ENCODE measurements around the gene MRPL12. TPM values are rescaled to one million over a fixed set of nuclear protein-coding genes. Genes with fewer than 3 reads are reported as not detected.

Gene MRPL12
- total and polyA plus RNA-seq, 2 donors (not counting 1 experiment from before 2014, with no cell fraction given): 11.2 to 46.8 TPM

DNA sequence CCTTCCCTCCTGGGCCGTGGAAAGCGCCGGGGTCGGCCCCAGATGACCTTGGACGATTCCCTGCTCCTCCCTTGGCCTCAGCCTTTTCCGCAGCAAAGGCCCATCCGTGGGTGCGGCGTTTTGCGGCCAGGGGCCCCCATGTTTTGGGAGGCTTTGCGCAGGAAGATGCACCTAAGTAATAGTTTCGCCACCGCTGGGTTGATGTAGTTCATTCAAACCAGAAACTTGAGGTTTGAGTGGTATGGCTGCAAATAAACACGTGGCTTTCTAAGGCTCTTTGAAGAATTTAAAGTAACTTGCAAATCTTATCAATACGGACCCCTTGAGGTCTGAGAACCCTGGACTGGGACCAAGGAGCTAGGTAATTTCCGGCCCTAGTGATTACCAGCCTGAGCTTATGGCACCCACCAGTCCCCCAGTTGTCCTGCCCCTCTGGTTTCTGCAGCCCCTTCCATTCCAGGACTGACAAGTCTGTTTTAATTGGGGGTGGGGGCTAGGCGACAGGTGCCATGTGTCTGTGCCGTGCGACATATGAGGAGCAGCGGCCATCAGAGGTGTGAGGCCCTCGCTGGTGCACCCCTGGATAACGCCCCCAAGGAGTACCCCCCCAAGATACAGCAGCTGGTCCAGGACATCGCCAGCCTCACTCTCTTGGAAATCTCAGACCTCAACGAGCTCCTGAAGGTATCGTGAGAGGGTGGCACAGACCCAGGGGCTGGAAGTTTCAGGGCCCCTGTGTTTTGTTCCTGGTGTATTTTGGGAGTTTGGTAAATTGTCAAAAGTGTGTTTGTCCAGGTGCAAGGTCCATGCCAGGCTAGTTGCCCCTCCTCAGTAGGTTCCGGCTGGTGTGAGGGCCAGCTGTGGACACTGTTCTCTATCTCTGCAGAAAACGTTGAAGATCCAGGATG lies 834 bp downstream of the MRPL12 start:
- peak overlapping the region; percentile 96 for H3K9ac ChIP-seq (ENCODE audit: insufficient read depth, low read length)
- H3K9me3 ChIP-seq (ENCODE audit: control insufficient read depth, insufficient read depth, low read depth, low read length): no peaks in the 10 kb centered on the region
- H3K36me3 ChIP-seq (ENCODE audit: control insufficient read depth, insufficient read depth, low read length): peaks cover 35% of the 10 kb centered on the region
- peaks cover 45% of the 10 kb centered on the region for H3K79me2 ChIP-seq (ENCODE audit: control insufficient read depth, insufficient read depth, low read length)
- H2AFZ ChIP-seq (ENCODE audit: low read length): no peak overlapping the region
- no peaks in the 10 kb centered on the region for H3K27me3 ChIP-seq (ENCODE audit: control insufficient read depth, insufficient read depth, low read length)
- no peaks in the 10 kb centered on the region for H4K20me1 ChIP-seq (ENCODE audit: control insufficient read depth, extremely low read depth, insufficient read depth, low read length)
- H3K4me3 ChIP-seq (replicated peaks in 1 of 4; ENCODE audit: control extremely low read depth in 1 of 4, insufficient read depth in 1 of 4, low read depth in 3 of 4, low read length in 4 of 4): peak overlapping the region; percentile 80 to 91 (median 86)
- TF ChIP-seq EZH2 (IDR thresholded peaks at IDR 0.05; ENCODE audit: low read length, missing control alignments): no peak
- no peak for TF ChIP-seq CTCF (conservative IDR thresholded peaks at IDR 0.05 in 1 of 2, IDR thresholded peaks at IDR 0.05 in 1 of 2; ENCODE audit: low read depth in 1 of 2, low read length in 2 of 2)
- no peak for DNase-seq (ENCODE audit: low read depth in 2 of 2)
- H3K4me1 ChIP-seq (ENCODE audit: control insufficient read depth, extremely low read depth, insufficient read depth, low read length): peaks cover 17% of the 10 kb centered on the region
- H3K27ac ChIP-seq (ENCODE audit: insufficient read depth, low read length): peak overlapping the region; percentile 96
- H3K4me2 ChIP-seq (ENCODE audit: extremely low read depth, insufficient read depth, low read length): peak overlapping the region; percentile 93

- peaks cover 39% of the 10 kb centered on the region for H3K79me2 ChIP-seq (ENCODE audit: control insufficient read depth, insufficient read depth, low read length)
- no peak overlapping the region for H2AFZ ChIP-seq (ENCODE audit: low read length)
- TF ChIP-seq CTCF (conservative IDR thresholded peaks at IDR 0.05 in 1 of 2, IDR thresholded peaks at IDR 0.05 in 1 of 2; ENCODE audit: low read depth in 1 of 2, low read length in 2 of 2) (no peak), EZH2 (IDR thresholded peaks at IDR 0.05; ENCODE audit: low read length, missing control alignments) (no peak)
- H4K20me1 ChIP-seq (ENCODE audit: control insufficient read depth, extremely low read depth, insufficient read depth, low read length): no peaks in the 10 kb centered on the region
- peaks cover 34% of the 10 kb centered on the region for H3K36me3 ChIP-seq (ENCODE audit: control insufficient read depth, insufficient read depth, low read length)
- no peak overlapping the region for H3K27ac ChIP-seq (ENCODE audit: insufficient read depth, low read length)
- DNase-seq (ENCODE audit: low read depth in 2 of 2): no peak
- H3K4me1 ChIP-seq (ENCODE audit: control insufficient read depth, extremely low read depth, insufficient read depth, low read length): peaks cover 19% of the 10 kb centered on the region
- no peaks in the 10 kb centered on the region for H3K9me3 ChIP-seq (ENCODE audit: control insufficient read depth, insufficient read depth, low read depth, low read length)
- H3K9ac ChIP-seq (ENCODE audit: insufficient read depth, low read length): no peak overlapping the region
- no peak overlapping the region for H3K4me2 ChIP-seq (ENCODE audit: extremely low read depth, insufficient read depth, low read length)
- no peak overlapping the region for H3K4me3 ChIP-seq (replicated peaks in 1 of 4; ENCODE audit: control extremely low read depth in 1 of 4, insufficient read depth in 1 of 4, low read depth in 3 of 4, low read length in 4 of 4)
- no peaks in the 10 kb centered on the region for H3K27me3 ChIP-seq (ENCODE audit: control insufficient read depth, insufficient read depth, low read length)
These were observed 2.5 kb downstream of the MRPL12 start for GRCh38 chr17:81705518-81706231.

- DNase-seq (ENCODE audit: low read depth in 2 of 2): no peak
These were observed 3.1 kb downstream of the MRPL12 start for GRCh38 chr17:81706232-81706611.

More at GRCh38 chr17:81706232-81706611, 3.1 kb downstream of the MRPL12 start:
- peaks cover 23% of the 10 kb centered on the region for H3K4me1 ChIP-seq (ENCODE audit: control insufficient read depth, extremely low read depth, insufficient read depth, low read length)
- H3K4me3 ChIP-seq (replicated peaks in 1 of 4; ENCODE audit: control extremely low read depth in 1 of 4, insufficient read depth in 1 of 4, low read depth in 3 of 4, low read length in 4 of 4): no peak overlapping the region
- H2AFZ ChIP-seq (ENCODE audit: low read length): no peak overlapping the region
- TF ChIP-seq EZH2 (IDR thresholded peaks at IDR 0.05; ENCODE audit: low read length, missing control alignments): no peak
- no peak overlapping the region for H3K9ac ChIP-seq (ENCODE audit: insufficient read depth, low read length)
- H3K79me2 ChIP-seq (ENCODE audit: control insufficient read depth, insufficient read depth, low read length): peaks cover 34% of the 10 kb centered on the region
- H3K27ac ChIP-seq (ENCODE audit: insufficient read depth, low read length): no peak overlapping the region
- H3K4me2 ChIP-seq (ENCODE audit: extremely low read depth, insufficient read depth, low read length): no peak overlapping the region
- H3K36me3 ChIP-seq (ENCODE audit: control insufficient read depth, insufficient read depth, low read length): peaks cover 28% of the 10 kb centered on the region
- no peaks in the 10 kb centered on the region for H4K20me1 ChIP-seq (ENCODE audit: control insufficient read depth, extremely low read depth, insufficient read depth, low read length)
- no peaks in the 10 kb centered on the region for H3K27me3 ChIP-seq (ENCODE audit: control insufficient read depth, insufficient read depth, low read length)
- H3K9me3 ChIP-seq (ENCODE audit: control insufficient read depth, insufficient read depth, low read depth, low read length): no peaks in the 10 kb centered on the region
